ENCODE results near the gene TRIM52.

- TF ChIP-seq CTCF (IDR thresholded peaks at IDR 0.05) (no peak), EP300 (IDR thresholded peaks at IDR 0.05; ENCODE audit: low read depth) (no peak), POLR2A (IDR thresholded peaks at IDR 0.05) (no peak), POLR2AphosphoS5 (IDR thresholded peaks at IDR 0.05) (no peak)
Measured at GRCh38 chr5:181282874-181283273, 21.9 kb upstream of the TRIM52 start.
